OCI-M2 (cell line): Measurements from ENCODE around the gene SLC6A2.

Experiments
- DNase-seq: peaks from one replicate; lab custom pipeline; 2025; ENCODE audit not compliant: unreplicated experiment; lab: John Stamatoyannopoulos, UW

Gene SLC6A2

GRCh38 chr16:55647343-55647742 is 8.4 kb upstream of the SLC6A2 start:
- DNase-seq: no peak

GRCh38 chr16:55647798-55648197 is 8.0 kb upstream of the SLC6A2 start:
- no peak for DNase-seq

DNA sequence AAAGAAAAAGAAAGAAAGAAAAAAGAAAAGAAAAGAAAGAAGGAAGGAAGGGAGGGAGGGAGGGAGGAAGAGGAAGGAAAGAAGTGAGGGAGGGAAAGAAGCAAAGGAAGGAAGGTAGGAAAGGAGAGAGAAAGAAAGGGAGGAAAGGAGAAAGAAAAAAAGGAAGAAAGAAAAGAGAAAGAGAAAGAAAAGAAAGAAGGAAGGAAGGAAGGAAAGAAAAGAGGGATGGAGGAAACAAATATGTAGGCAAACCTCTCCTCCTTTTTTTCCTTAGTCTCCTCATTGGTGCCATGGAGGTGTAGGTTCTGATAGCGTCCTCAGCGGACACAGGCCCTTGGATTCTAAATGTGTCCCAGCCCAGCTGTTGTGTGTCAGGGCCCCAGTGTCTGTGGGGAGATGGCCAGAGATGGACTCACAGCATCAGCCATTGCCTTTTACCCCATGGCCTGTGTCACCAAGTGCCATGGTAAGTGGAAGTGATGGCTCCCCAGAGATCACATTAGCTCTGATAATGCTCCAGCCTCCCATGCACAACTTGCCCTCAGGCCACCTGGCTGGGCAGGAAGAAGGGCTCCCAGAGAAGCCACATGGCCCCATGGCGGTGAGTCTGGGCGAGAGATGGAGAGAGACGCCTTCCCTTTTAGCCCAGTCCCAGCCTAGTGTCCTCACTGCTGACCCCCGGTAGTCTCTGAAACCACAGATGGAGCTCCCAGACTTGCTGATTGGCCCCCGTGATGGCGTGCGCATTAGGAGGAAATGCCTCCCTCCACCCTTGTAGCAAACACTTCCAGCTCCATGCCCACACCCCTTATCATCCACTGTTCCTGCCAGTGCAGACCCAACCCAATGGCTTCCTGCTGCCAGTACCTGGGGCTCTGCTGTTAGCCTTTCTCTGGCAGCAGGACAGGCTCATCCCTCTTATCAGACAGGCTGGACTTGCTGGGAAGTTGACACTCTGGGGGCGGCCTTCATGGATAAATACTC is 3.7 kb upstream of the SLC6A2 start:
- no peak for DNase-seq

DNA sequence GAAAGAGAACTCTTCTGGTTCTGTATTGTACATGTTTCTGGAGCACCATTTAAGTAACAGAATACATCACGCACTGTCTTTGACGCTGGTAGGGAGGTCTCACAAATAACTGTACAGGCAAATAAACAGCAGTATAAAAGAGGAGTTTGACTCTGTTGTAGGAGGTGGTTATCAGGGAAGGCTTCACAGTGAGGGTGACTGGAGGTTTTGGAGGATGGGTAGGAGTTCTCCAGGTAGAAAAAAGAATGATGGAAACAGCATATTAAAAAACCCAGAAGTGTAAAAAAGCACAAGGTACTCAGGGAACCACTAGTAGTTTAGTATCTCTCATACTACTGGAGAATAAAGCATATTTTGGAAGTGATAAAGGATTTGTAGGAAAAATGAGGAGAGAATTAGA is 2.7 kb upstream of the SLC6A2 start:
- DNase-seq: no peak

- no peak for DNase-seq
Measured at GRCh38 chr16:55655381-55655896, 349 bp upstream of the SLC6A2 start.

DNA sequence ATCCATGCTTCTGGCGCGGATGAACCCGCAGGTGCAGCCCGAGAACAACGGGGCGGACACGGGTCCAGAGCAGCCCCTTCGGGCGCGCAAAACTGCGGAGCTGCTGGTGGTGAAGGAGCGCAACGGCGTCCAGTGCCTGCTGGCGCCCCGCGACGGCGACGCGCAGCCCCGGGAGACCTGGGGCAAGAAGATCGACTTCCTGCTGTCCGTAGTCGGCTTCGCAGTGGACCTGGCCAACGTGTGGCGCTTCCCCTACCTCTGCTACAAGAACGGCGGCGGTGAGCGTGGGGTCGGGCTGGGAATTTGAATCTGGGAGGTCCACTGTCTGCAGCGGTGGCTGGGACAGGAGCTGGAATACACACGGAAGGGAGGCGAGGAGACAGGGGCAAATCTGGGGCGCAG is 904 bp downstream of the SLC6A2 start:
- no peak for DNase-seq

GRCh38 chr16:55657616-55658015 is 1.8 kb downstream of the SLC6A2 start:
- DNase-seq: no peak

- DNase-seq: no peak
Measured at GRCh38 chr16:55658898-55659420, 3.2 kb downstream of the SLC6A2 start.

- no peak for DNase-seq
Measured at GRCh38 chr16:55660026-55660425, 4.2 kb downstream of the SLC6A2 start.

DNA sequence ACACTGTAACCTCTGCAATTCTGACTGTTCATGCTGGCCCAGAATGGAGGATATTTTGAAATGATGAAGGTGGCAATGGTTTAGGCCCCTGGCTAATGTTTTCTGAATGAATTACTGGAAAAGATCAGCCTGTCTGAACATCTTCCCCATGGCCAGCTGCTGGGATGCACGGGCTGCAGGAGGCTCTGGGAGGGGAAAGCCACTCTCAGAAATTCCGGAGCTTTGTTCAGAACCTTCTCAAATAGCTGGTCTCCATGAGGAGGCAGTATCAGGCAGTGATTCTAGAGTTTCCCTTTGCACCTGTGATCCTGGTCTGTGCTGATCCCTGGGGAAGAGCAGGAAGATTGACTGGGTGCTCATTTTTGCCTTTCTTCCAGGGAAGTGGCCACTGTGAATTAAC is 5.0 kb downstream of the SLC6A2 start:
- DNase-seq: no peak

DNA sequence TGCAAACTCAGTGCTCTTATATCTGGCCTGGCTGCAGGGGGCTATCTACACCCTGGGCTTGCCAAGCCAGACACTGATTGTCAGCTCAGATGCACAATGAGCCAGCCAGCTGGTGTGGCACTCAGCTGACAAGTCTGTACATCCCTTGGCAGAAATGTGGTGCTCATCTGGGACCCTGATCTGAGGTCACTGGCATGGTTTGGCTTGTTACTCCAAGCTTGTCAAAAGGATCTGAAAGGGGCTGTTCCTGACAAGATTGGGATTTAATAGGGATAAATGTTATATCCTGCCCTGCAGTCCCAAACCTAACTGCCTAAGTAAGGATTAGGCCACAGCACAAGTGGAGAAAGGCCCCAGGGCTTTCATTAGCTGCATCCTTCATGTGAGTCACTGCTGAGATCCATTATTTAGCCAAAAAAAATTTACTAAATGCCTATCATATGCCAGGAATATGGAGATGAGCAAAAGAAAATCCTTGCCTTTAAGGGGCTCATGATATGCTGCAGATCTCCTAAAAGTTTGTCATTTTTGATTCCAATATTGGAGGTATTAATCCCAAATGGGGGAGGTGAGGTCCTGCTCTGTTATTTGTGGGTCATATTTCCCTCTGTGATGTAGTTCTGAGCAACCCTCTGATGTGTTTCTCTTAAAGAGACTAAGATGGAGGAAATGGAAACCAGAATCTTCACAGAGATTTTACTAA is 6.3 kb downstream of the SLC6A2 start:
- DNase-seq: no peak

DNA sequence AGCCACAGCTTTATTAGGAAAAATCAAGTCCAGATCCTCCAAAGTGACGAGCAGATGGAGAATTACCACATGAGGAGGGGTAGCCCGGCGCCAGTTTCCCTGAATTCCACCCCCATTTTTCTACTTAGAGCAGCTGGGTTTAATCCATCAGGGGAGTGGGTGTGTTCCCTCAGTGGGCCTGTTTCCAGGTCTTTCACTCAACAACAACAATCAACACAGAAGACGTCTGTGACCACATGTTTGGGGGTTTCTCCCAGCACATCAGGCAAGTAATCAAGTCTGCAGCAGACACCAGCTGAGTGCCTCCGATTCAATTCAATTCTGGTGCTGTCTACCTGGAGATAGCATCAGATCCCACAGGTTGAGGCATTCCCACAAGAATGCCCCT is 6.8 kb downstream of the SLC6A2 start:
- DNase-seq: no peak

DNA sequence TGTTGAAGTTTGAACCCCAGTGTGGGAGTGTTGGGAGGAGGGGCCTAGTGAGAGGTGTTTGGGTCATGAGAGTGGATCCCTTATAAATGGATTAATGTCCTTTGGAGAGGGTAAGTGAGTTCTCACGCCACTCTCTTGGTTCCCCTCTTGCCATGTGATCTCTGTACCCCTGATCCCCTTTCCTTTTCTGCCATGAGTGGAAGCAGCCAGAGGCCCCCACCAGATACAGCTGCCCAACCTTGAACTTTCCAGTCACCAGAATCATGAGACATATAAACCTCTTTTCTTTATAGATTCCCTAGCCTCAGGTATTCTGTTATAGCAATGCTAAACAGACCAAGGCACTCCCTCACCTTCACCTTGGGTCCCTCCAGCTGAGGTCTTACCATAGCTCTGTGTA is 7.4 kb downstream of the SLC6A2 start:
- DNase-seq: no peak

DNA sequence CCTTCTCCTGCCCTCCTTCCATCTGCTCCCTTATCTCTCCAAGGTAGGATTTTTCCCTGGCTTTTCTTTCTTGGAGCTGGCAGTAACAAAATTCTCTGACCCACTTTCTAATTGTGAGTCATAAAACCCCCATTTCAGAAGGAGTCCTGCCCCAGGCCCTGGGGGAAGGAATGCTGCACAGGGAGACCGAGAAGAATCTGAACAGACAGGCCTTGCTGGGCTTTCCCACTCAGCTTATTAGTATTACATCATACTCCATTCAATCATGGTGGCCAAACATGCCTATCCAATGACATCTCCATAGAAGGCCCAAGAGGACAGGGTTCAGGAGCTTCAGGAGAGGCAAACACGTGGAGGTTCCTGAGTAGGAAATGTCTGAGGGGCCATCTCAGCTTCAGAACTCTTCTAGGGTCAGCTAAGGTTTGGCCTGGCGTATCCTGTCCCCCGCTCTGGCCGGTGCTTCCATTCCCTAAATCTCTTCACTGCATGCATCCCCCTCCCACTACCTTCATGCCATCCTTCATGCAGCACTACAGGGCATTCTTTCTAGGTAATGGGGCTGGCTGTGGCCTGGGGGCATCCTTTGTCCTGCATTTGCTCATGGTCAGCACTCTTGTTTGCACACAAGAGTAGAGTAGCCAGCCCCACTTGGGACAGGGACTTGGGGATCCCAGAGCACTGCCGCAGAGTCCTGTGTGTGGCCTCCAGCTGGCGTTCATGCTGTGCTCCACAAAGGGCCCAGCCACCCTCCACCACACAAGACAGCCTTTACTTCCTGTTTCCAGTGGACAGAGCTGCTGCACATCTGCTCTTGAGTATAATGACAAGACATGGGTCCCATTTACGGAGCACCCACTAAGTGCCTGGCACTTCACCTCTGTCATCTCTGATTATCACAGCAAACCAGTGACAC is 8.2 kb downstream of the SLC6A2 start:
- DNase-seq: no peak

- DNase-seq: no peak
Measured at GRCh38 chr16:55664786-55665407, 9.1 kb downstream of the SLC6A2 start.

DNA sequence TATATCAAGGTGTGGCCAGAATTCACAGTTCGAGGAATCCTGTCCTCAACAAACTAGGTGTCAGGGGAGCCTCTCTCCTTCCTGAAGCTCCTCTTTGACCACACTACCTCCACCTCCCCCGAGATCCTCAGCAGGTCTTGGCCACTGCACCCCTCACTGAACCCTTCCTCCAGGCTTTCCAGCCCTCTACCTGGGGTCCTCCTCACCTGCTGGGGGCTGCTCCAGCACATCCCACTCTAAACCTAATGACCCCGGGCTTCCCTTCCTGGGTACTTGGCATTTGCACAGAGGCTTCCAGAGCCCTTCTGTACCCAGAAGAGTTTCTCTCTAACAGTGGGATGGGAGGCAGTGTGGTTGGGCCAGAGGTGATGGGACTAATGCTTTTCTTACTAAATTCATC is 9.7 kb downstream of the SLC6A2 start:
- no peak for DNase-seq

- DNase-seq: no peak
Measured at GRCh38 chr16:55666012-55666411, 10.2 kb downstream of the SLC6A2 start.

DNA sequence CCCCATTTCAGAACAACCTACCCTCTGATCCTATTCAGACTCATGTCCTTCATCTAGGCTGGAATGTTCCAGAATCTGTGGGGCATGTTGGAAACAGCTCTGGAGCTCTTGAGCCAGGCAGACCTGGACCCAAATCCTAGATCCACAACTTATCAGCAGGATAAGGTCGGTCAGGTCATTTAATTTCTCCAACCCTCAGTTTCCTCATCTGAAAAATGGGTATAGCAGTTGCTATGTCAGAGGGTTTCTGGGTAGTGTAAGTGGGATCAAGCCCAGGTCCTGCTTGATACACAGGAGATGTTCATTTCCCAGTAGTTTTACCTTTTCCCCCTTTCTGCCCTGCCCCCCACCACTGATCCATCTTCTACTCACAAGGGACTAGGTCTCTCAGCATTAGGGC is 12.0 kb downstream of the SLC6A2 start:
- DNase-seq: no peak

- DNase-seq: no peak
Measured at GRCh38 chr16:55668340-55669281, 12.8 kb downstream of the SLC6A2 start.
